Ishikawa (cell line): Measurements from ENCODE around the gene RASSF9.

Experiments used
- MAX ChIP-seq: IDR thresholded peaks from 2 replicates; pipeline ENCODE4 v1.6.1; 2012
- NFIC ChIP-seq: IDR thresholded peaks from 2 replicates; pipeline ENCODE4 v1.6.1; 2012
- RAD21 ChIP-seq: IDR thresholded peaks from 2 replicates; pipeline ENCODE4 v1.6.1; 2012; ENCODE audit warnings: low read depth
- REST ChIP-seq: IDR thresholded peaks from 2 replicates; pipeline ENCODE4 v1.6.1; 2012; ENCODE audit warnings: low read depth, mild to moderate bottlenecking
- TEAD4 ChIP-seq: IDR thresholded peaks from 2 replicates; pipeline ENCODE4 v1.6.1; 2012
- ZBTB7A ChIP-seq: IDR thresholded peaks from 2 replicates; pipeline ENCODE4 v1.6.1; 2012; ENCODE audit warnings: low read depth

- TF ChIP-seq RAD21 (no peak), MAX (no peak), ZBTB7A (no peak), TEAD4 (no peak), NFIC (no peak), REST (no peak)
Measured at GRCh38 chr12:85821206-85821605, 15.0 kb downstream of the RASSF9 start.
